Cerebellar nuclear complex (tissue), 1 donor: Measurements from ENCODE around the gene SLC22A23.
A peak's percentile ranks its signal among the peaks of the same experiment; 100 is the strongest.
"Not testable (repeated sequence)": the region's sequence is repeated elsewhere in the genome, so short reads cannot be mapped to it uniquely, and the experiment has no call there.

Source experiments
- DNase-seq, 2 experiments: peaks; one replicate each; lab custom pipeline; 2025; lab: John Stamatoyannopoulos, UW

SLC22A23 gene

DNA sequence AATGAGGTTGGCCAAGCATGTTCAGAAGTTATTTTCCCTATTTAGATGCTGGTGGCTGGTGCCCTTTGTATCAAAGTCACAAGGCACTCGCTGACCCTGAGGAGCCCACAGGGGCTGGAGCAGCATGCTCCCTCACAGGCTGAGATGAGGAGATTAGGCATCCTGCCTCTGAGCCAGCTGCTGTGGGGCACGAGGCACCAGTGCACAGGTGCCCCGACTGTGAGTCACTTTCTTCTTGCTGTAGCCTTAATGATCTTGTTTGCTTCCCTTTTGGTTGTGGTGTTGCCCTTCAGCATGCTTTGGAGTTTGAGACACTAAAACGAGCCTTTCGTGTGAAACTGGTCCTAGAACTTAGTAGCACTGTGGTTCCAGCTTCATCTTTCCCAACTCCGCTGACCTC is 193.8 kb downstream of the SLC22A23 start:
- DNase-seq: no peak

GRCh38 chr6:3261921-3262320 is 194.9 kb downstream of the SLC22A23 start:
- no peak for DNase-seq

DNA sequence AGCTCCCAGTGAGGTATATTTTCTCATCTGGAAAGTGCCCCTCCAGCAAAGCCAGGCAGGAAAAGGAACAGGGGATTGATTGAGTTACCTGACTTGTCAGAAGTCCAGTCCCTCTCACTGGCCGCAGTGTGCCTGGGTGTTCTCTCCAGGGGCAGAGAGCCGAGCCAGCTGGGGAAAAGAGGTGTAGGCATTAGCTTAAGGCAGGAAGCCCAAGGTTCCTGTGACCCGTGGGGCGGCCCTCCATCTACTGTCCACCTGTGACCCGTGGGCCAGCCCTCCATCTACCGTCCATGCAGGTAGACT is 195.4 kb downstream of the SLC22A23 start:
- no peak for DNase-seq

GRCh38 chr6:3260772-3261517 is 195.9 kb downstream of the SLC22A23 start:
- DNase-seq: no peak

- DNase-seq: no peak
Observed at GRCh38 chr6:3260296-3260695, 196.6 kb downstream of the SLC22A23 start.

DNA sequence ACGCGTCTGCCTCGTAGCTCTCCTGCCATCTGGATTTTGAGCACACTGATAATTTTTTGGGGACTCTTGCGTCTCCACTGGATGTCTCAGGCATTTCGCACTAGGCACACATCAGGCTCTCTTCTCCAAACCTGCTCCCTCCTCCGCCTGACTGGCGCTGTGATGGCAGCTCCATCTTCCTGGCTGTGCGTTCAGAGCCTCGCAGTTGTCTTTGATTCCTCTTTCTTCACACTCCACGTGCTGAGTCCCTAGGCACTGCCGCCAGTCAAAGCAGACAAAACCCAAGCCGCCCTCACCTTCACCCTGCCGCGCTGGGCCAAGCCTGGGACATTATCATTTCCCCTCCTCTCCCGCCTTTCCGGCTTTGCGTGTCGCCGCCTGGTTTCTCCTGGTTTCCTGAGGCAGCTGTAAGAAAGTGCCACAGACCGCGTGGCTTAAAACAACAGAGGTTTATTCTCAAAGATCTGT is 197.3 kb downstream of the SLC22A23 start:
- no peak for DNase-seq

DNA sequence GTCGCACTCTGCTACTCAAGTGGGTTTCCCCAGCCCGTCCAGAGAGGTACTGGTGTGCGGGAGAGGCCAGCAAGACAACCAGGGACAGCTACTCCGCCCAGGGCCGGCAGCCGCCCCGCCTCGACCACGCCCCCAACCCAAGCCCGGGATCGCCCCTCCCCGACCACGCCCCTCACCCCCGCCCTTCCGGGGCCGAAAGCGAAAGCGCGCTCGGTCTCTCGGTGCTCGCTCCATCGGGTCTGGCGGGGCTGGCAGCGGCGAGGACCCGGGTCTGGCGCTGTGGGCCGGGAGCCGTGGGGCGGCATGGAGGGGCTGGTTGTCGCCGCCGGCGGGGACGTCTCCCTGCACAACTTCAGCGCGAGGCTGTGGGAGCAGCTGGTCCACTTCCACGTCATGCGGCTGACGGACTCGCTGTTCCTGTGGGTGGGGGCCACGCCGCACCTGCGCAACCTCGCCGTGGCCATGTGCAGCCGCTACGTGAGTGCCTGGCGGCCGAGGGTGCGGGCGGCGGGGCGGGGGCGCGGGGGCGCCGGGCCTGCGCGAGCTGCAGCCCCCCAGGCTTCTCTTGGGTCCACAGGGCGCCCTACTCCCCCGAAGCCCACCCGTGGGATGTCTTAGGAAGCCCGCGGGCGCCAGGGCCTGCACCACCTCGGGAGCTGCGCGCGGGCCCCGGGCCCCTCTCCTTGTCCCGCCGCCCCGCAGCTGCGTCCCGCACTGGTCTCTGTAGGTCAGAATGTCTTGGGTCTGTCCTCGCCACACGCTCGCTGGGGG is 197.9 kb downstream of the SLC22A23 start, which contains the start of gene PSMG4:
PSMG4 (plus strand) TSS at position 228 of the 771 bp plus-strand sequence; CDS start at position 304, 76 bp downstream.
- DNase-seq: peak in 1 of 2 experiments; percentile 65

- DNase-seq: no peak
Observed at GRCh38 chr6:3258201-3258600, 198.6 kb downstream of the SLC22A23 start.

- DNase-seq: no peak
Observed at GRCh38 chr6:3253597-3253961, 203.3 kb downstream of the SLC22A23 start.

DNA sequence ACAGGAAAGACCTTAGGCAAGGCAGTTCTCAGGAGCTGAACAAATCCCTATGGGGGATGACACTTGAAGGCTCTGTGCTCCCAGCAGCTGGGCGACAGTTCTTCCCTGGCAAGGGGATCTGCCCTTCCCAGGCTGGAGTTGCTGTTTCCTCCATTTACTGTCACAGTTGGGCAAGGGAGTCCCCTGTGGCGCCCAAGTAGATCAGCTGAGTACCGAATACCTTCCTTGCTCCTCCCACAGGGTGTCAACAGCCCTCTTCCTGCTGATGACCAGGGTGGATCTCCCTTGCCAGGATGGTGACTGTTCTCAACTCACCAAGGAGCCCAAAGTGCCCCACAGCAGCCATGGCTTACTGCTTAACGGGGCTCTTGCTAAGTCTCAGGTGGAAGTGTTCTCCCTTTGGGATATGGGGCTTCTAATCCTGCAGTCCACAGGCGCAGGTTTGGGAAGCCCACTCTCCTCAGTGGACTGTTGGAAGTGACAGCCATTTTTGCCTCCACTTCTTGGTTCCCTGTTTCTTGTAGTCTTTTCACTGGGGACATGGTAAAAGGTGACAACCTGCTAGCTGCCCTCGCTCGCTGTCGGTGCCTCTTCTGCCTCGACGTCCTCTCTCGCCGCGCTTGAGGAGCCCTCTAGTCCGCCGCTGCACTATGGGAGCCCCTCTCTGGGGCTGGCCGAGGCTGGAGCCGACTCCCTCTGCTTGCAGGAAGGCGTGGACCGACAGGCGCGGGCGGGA is 203.8 kb downstream of the SLC22A23 start:
- no peak for DNase-seq

- no peak for DNase-seq
Observed at GRCh38 chr6:3252369-3252768, 204.5 kb downstream of the SLC22A23 start.

DNA sequence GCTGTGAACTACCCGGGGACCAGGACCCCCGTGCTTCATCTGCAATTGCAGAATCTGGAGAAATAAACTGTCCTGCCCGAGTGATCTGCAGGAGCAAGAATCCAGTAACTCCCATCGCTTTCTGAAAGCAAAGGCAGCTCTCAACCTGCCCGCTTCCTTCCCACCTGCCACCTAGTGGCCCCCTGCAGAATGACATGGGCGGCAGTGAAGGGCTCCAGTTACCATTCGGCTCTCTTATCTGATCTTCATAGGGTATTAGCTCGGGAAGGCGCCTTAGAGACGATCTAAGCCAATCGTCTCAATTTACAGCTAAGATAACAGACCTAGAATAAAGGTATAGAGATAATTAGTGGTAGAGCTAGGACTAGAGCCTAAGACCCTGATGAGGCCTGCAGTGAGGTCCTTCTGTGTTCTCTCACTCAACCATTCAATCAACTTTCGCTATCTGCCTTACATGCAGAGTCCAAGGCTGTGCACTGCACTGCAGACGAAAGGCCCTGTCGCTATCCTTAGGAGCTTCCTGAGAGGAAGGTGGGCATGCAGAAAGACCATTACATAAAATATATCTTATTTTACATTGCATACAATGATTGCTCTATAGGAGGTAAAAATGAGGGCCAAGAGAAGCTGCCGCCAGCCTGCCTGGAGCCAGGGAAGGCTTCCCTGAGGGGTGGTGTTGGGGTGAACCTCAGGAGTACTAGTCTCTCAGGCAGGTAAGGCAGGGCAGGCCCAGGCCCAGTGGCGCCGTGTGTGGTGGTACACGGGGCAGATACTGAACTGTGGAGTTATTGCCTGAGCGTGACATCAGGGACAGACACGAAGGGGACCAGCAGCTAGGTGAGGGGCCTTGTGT is 205.2 kb downstream of the SLC22A23 start:
- peak; percentile 43 to 74 for DNase-seq

- no peak for DNase-seq
Observed at GRCh38 chr6:3250231-3250675, 206.6 kb downstream of the SLC22A23 start.

DNA sequence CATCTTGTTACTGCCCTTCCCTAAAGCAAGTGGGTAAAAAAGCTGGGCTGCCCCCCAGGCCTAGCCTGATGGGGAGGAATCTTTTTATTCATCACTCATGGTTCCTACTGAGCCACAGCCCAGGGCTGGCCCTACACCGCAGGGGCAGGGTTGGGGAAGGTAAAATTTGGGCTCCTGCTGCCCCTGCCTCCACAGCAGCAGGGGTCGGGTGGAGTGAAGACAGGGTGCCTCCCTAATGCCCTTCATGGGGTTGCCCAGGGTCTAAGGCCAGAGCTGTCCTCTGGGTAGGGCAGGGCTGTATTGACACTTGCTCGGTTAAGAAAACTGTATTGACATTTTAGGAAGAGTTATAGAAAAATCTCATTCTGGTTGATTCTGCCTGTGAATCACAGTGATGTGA is 207.0 kb downstream of the SLC22A23 start:
- DNase-seq: no peak

DNA sequence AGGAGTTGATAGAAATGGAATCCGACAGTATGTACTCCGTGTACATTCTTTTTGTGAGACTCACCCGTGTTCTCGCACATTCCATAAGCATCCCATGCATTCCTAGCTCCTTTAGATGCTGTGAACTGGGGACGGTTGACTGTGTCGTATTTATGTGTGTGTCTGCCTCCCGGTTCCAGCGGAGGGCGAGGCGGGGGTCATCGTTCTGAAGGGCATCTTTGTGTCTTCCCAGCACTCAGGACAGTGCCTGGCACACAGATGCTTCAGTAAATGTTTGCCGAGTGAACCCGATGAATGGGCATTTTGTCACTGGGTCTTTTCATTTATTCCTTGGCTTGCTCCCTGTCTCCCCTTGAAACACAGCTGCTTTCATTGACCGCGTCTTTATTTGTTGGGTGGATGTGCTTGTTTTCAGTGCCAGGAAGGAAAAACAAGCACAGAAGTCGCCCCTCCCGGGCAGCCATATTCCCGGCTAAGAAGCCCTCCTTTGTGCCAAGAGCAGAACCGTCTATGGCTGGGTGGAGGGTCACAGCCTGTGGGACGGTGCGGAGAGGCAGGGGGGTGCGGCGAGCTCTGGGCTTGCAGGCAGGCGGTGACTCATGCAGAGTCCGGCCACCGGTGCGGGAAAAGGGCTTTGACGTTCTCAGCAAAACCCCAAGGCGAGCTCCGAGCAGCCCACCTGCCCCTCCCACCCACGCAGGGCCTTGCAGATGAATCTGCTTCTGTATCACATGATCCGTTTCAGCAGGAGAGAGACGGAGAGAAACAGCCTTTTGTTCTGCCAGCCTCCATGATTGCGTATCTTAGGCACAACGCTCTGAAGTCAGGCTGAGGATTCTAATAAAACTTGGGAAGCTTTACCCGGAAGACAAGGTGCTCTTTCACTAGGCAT is 209.3 kb downstream of the SLC22A23 start:
- DNase-seq: peak in 1 of 2 experiments; percentile 41

GRCh38 chr6:3245216-3245615 is 211.6 kb downstream of the SLC22A23 start:
- no peak for DNase-seq

GRCh38 chr6:3244832-3245161 is 212.1 kb downstream of the SLC22A23 start:
- DNase-seq: not testable (repeated sequence)

GRCh38 chr6:3244003-3244831 is 212.6 kb downstream of the SLC22A23 start:
- DNase-seq: no peak

DNA sequence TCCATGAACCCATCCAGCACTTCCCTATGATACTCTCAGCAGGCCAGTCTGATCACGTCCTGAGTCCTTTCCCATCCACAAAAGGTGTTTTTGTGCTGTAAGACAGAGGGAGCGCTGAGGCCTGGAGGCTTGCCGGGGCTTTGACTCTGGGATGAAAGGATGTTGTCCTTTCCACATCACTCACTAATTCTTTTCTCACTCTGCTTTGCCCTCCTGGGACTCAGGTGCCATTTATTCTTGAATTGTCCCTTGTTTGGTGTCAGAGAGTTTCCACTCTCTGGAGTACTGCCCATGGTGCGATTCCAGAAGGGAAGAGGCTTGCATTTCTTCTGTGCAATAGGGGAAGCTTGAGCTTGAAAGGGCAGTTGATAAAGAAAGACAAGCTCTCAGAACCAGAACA is 214.1 kb downstream of the SLC22A23 start:
- DNase-seq: no peak

- DNase-seq: not testable (repeated sequence)
Observed at GRCh38 chr6:3241745-3242144, 215.1 kb downstream of the SLC22A23 start.
